OCI-LY7 (cell line): ENCODE results near the gene KANSL1L.

Experiments
- EZH2phosphoT487 ChIP-seq: fragments of 200-600 bp; sonication (generic); IDR thresholded peaks from 2 replicates; pipeline ENCODE4 v1.6.1; 2018; ENCODE audit warnings: low read depth, borderline replicate concordance, mild to moderate bottlenecking, mixed run types, antibody characterized with exemption, low read length, moderate library complexity, mixed read lengths
- TF ChIP-seq, protein P1 (sequence below): fragments of 200-600 bp; sonication (generic); conservative IDR thresholded peaks from 2 replicates; pipeline ENCODE4 v1.5.1; 2014; ENCODE audit warnings: mild to moderate bottlenecking, antibody characterized with exemption, low read length, moderate library complexity, mixed read lengths

DNA sequence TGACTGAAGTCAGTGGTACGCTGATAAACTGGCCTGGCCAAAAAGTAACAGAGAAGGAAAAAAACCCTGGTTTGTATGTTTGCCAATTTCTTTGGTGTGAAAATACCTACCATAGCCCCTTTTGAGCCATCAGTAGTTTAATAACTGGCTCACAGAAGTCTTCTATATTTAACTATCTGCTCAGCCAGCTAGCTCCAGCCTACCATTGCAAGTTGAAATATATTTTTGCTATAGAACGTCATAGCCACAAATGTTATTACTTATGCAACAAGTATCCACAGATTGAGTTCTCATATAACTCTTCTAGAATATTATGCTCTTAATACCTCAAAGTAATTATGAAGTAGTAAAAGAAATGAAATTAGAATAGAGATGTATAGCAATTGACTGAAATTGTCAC is 143.6 kb downstream of the KANSL1L start:
- TF ChIP-seq, protein P1, sequence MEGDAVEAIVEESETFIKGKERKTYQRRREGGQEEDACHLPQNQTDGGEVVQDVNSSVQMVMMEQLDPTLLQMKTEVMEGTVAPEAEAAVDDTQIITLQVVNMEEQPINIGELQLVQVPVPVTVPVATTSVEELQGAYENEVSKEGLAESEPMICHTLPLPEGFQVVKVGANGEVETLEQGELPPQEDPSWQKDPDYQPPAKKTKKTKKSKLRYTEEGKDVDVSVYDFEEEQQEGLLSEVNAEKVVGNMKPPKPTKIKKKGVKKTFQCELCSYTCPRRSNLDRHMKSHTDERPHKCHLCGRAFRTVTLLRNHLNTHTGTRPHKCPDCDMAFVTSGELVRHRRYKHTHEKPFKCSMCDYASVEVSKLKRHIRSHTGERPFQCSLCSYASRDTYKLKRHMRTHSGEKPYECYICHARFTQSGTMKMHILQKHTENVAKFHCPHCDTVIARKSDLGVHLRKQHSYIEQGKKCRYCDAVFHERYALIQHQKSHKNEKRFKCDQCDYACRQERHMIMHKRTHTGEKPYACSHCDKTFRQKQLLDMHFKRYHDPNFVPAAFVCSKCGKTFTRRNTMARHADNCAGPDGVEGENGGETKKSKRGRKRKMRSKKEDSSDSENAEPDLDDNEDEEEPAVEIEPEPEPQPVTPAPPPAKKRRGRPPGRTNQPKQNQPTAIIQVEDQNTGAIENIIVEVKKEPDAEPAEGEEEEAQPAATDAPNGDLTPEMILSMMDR = no peak
- no peak for TF ChIP-seq EZH2phosphoT487
